Activated CD4-positive, alpha-beta T cell treated with anti-CD3 and anti-CD28 coated beads, Interleukin-2, Interleukin-6, amounts not matched to agents 100 ng/mL and 50 ng/mL, durations not matched to agents 16 hours and 8 hours (primary cell): ENCODE data around the gene BCL11B.

Experiments
- DNase-seq: peaks from one replicate; pipeline ENCODE4 v3.0.0-alpha.2; 2020

BCL11B gene

GRCh38 chr14:99131632-99132271 lies 140.2 kb downstream of the BCL11B start:
- DNase-seq = no peak

GRCh38 chr14:99129998-99130397 lies 142.0 kb downstream of the BCL11B start:
- no peak for DNase-seq

GRCh38 chr14:99129211-99129696 lies 142.7 kb downstream of the BCL11B start:
- no peak for DNase-seq

GRCh38 chr14:99128185-99128584 lies 143.8 kb downstream of the BCL11B start:
- no peak for DNase-seq

GRCh38 chr14:99127651-99128167 lies 144.3 kb downstream of the BCL11B start:
- no peak for DNase-seq

- no peak for DNase-seq
These were observed 146.2 kb downstream of the BCL11B start for GRCh38 chr14:99125616-99126431.

GRCh38 chr14:99125113-99125512 lies 146.9 kb downstream of the BCL11B start:
- DNase-seq = no peak

- DNase-seq = no peak
These were observed 147.4 kb downstream of the BCL11B start for GRCh38 chr14:99124482-99125105.

GRCh38 chr14:99123208-99123870 lies 148.7 kb downstream of the BCL11B start:
- no peak for DNase-seq

GRCh38 chr14:99122521-99123125 lies 149.4 kb downstream of the BCL11B start:
- DNase-seq = no peak

GRCh38 chr14:99121319-99121875 lies 150.6 kb downstream of the BCL11B start:
- no peak for DNase-seq

- DNase-seq = no peak
These were observed 151.3 kb downstream of the BCL11B start for GRCh38 chr14:99120526-99121318.

- no peak for DNase-seq
These were observed 152.2 kb downstream of the BCL11B start for GRCh38 chr14:99119554-99120525.
